Smooth muscle cell (in vitro differentiated cells): ENCODE measurements around the gene RPS27L. TPM values are rescaled to one million over a fixed set of nuclear protein-coding genes. Genes with fewer than 3 reads are reported as not detected.

ENCODE experiments used
- DNase-seq: peaks from one replicate; lab custom pipeline; 2025; ENCODE audit not compliant: unreplicated experiment; lab: John Stamatoyannopoulos, UW
- H2AFZ ChIP-seq: fragments of 200-600 bp; sonication (generic); 2 replicates; pipeline ENCODE4 v1.6.0; 2016; ENCODE audit warnings: antibody characterized with exemption, low read depth, mild to moderate bottlenecking
- H3F3A ChIP-seq: fragments of 200-600 bp; sonication (generic); 2 replicates; pipeline ENCODE4 v1.6.0; 2017; ENCODE audit warnings: antibody characterized with exemption, low read depth
- H3K27ac ChIP-seq: fragments of 200-600 bp; sonication (generic); 2 replicates; pipeline ENCODE4 v1.5.1; 2016; ENCODE audit warnings: low read depth, mild to moderate bottlenecking
- H3K27me3 ChIP-seq: fragments of 200-600 bp; sonication (generic); 2 replicates; pipeline ENCODE4 v1.6.1; 2016; ENCODE audit warnings: low read depth, mild to moderate bottlenecking
- H3K36me3 ChIP-seq: fragments of 200-600 bp; sonication (generic); 2 replicates; pipeline ENCODE4 v1.5.1; 2016; ENCODE audit warnings: low read depth
- H3K4me1 ChIP-seq: fragments of 200-600 bp; sonication (generic); 2 replicates; pipeline ENCODE4 v1.5.1; 2016; ENCODE audit warnings: low read depth
- H3K4me2 ChIP-seq: fragments of 200-600 bp; sonication (generic); 2 replicates; pipeline ENCODE4 v1.6.0; 2016; ENCODE audit warnings: mild to moderate bottlenecking
- H3K4me3 ChIP-seq: fragments of 200-600 bp; sonication (generic); 2 replicates; pipeline ENCODE4 v1.5.1; 2016; ENCODE audit warnings: mild to moderate bottlenecking
- H3K79me2 ChIP-seq: fragments of 200-600 bp; sonication (generic); 2 replicates; pipeline ENCODE4 v1.6.0; 2016; ENCODE audit warnings: low read depth, mild to moderate bottlenecking
- H3K9ac ChIP-seq: fragments of 200-600 bp; sonication (generic); 2 replicates; pipeline ENCODE4 v1.6.0; 2016; ENCODE audit warnings: low read depth
- H3K9me3 ChIP-seq: fragments of 200-600 bp; sonication (generic); replicated peaks from 2 replicates; pipeline ENCODE4 v1.5.1; 2016; ENCODE audit warnings: low read depth
- H4K20me1 ChIP-seq: fragments of 200-600 bp; sonication (generic); 2 replicates; pipeline ENCODE4 v1.6.0; 2016; ENCODE audit warnings: low read depth
- CTCF ChIP-seq: fragments of 200-600 bp; sonication (generic); IDR thresholded peaks from 2 replicates; pipeline ENCODE4 v1.5.1; 2017; ENCODE audit warnings: borderline replicate concordance, mild to moderate bottlenecking, antibody characterized with exemption; ENCODE audit not compliant: insufficient read depth, poor library complexity, severe bottlenecking
- WGBS: methylation state at CpG from one replicate; pipeline ENCODE4 v1.1.7; 2016; ENCODE audit warnings: low lambda C conversion rate; 5-methylcytosine and 5-hydroxymethylcytosine counted together
- polyA plus RNA-seq: library from polyadenylated mRNA; unstranded; fragments of >200 nt; fragmentation: Nextera tagmentation; extraction: Ambion mirVana; gene quantifications from 2 replicates; pipeline ENCODE4 v1.2.1, GENCODE V29; 2016
- total RNA-seq: library from RNA; depleted of rRNA; stranded (reverse); fragments of >200 nt; gene quantifications from 2 replicates; pipeline ENCODE4 v1.2.3, GENCODE V29; 2014

Gene RPS27L
- total and polyA plus RNA-seq, 2 experiments from 2014 or later: 180 to 641 TPM

- 98% methylated on average over 2 of the region's 2 CpGs for WGBS
- no peak overlapping the region for H3K4me3 ChIP-seq
- no peaks in the 10 kb centered on the region for H3K36me3 ChIP-seq
- no peaks in the 10 kb centered on the region for H3K27me3 ChIP-seq
- no peaks in the 10 kb centered on the region for H4K20me1 ChIP-seq
- H3K9ac ChIP-seq: no peak overlapping the region
- no peaks in the 10 kb centered on the region for H3F3A ChIP-seq
- no peaks in the 10 kb centered on the region for H3K9me3 ChIP-seq
- no peak overlapping the region for H2AFZ ChIP-seq
- H3K79me2 ChIP-seq: no peaks in the 10 kb centered on the region
- no peak overlapping the region for H3K27ac ChIP-seq
- no peak overlapping the region for H3K4me2 ChIP-seq
- TF ChIP-seq CTCF: no peak
- H3K4me1 ChIP-seq: no peaks in the 10 kb centered on the region
- no peak for DNase-seq
Measured at GRCh38 chr15:63180746-63181145, 23.5 kb upstream of the RPS27L start.

DNA sequence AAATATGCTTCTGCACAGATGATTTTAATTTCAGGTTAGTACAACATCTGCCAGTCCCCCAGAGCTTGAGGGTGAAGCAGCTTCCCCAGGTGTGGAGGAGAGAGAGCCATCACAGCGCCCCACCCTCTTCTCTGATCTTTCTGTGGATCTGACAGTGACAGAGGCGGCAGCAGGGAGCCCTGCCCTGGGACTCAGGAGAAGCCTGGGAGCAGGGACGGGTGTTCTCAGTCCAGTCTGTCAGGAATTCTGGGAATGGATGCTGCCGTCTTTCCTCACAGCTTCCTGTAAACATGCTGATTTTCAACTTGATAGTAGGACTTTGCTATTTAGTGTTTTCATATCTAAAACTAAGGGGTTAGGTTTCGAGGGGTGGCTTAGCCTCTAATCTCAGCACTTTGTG is 20.8 kb upstream of the RPS27L start:
- no peaks in the 10 kb centered on the region for H3F3A ChIP-seq
- no peak for DNase-seq
- no peak overlapping the region for H3K4me3 ChIP-seq
- H2AFZ ChIP-seq: peak overlapping the region; percentile 25
- no peaks in the 10 kb centered on the region for H4K20me1 ChIP-seq
- H3K4me2 ChIP-seq: peak overlapping the region; percentile 4
- no peaks in the 10 kb centered on the region for H3K27me3 ChIP-seq
- H3K79me2 ChIP-seq: no peaks in the 10 kb centered on the region
- no peaks in the 10 kb centered on the region for H3K4me1 ChIP-seq
- no peaks in the 10 kb centered on the region for H3K9me3 ChIP-seq
- peak overlapping the region; percentile 21 for H3K9ac ChIP-seq
- 35% methylated on average over 5 of the region's 5 CpGs for WGBS
- no peak for TF ChIP-seq CTCF
- no peaks in the 10 kb centered on the region for H3K36me3 ChIP-seq
- H3K27ac ChIP-seq: peak overlapping the region; percentile 43

- H3K9ac ChIP-seq: no peak overlapping the region
- no peaks in the 10 kb centered on the region for H3K9me3 ChIP-seq
- no peaks in the 10 kb centered on the region for H3F3A ChIP-seq
- no peaks in the 10 kb centered on the region for H3K36me3 ChIP-seq
- no peaks in the 10 kb centered on the region for H3K27me3 ChIP-seq
- no peak for DNase-seq
- no peak overlapping the region for H3K27ac ChIP-seq
- H2AFZ ChIP-seq: no peak overlapping the region
- 93% methylated on average over 3 of the region's 3 CpGs for WGBS
- no peak overlapping the region for H3K4me3 ChIP-seq
- no peaks in the 10 kb centered on the region for H3K79me2 ChIP-seq
- H3K4me1 ChIP-seq: peaks cover 8% of the 10 kb centered on the region
- no peak overlapping the region for H3K4me2 ChIP-seq
- H4K20me1 ChIP-seq: no peaks in the 10 kb centered on the region
- no peak for TF ChIP-seq CTCF
Measured at GRCh38 chr15:63176302-63176701, 19.0 kb upstream of the RPS27L start.

GRCh38 chr15:63172851-63173451 is 15.7 kb upstream of the RPS27L start:
- Histone ChIP-seq H2AFZ (no peak overlapping the region), H3K9ac (no peak overlapping the region), H4K20me1 (no peaks in the 10 kb centered on the region), H3K36me3 (no peaks in the 10 kb centered on the region), H3K27ac (no peak overlapping the region), H3K27me3 (no peaks in the 10 kb centered on the region), H3K4me3 (no peak overlapping the region), H3K4me1 (peaks cover 8% of the 10 kb centered on the region), H3K4me2 (no peak overlapping the region), H3K9me3 (no peaks in the 10 kb centered on the region), H3F3A (no peaks in the 10 kb centered on the region), H3K79me2 (no peaks in the 10 kb centered on the region)
- no peak for DNase-seq
- no peak for TF ChIP-seq CTCF
- WGBS: 78% methylated on average over 3 of the region's 3 CpGs
